Uterus (tissue), 4 donors: ENCODE data around the gene SETD3. TPM values are rescaled to one million over a fixed set of nuclear protein-coding genes. Genes with fewer than 3 reads are reported as not detected.

Source experiments
- DNase-seq, 2 donors: peaks; one replicate each; pipeline ENCODE4 v3.0.0-alpha.2; 2019 to 2020
- H3K27ac ChIP-seq, 2 donors: fragments of 200-600 bp; sonication (generic); 1 replicate in 1 of 2; 2 replicates in 1 of 2; pipeline ENCODE4 v1.5.1; 2016 to 2018
- H3K27me3 ChIP-seq, 2 donors: fragments of 200-600 bp; sonication (generic); one replicate each; pipeline ENCODE4 v1.5.1; 2018 to 2019; ENCODE audit warnings: control low read depth in 1 of 2
- H3K36me3 ChIP-seq, 2 donors: fragments of 200-600 bp; sonication (generic); one replicate each; pipeline ENCODE4 v1.5.1; 2019; ENCODE audit warnings: control low read depth in 1 of 2
- H3K4me1 ChIP-seq, 2 donors: fragments of 200-600 bp; sonication (generic); one replicate each; pipeline ENCODE4 v1.5.1; 2018 to 2019; ENCODE audit warnings: control low read depth in 1 of 2
- H3K4me3 ChIP-seq, 2 donors: fragments of 200-600 bp; sonication (generic); 1 replicate in 1 of 2; 2 replicates in 1 of 2; pipeline ENCODE4 v1.5.1; 2018 to 2019; ENCODE audit warnings: mild to moderate bottlenecking in 1 of 2
- H3K9me3 ChIP-seq, 2 donors: fragments of 200-600 bp; sonication (generic); one replicate each; pipeline ENCODE4 v1.5.1; 2019; ENCODE audit warnings: control low read depth in 1 of 2
- CTCF ChIP-seq, 4 experiments: fragments of 200-600 bp in 2 of 4; fragments of 450-650 bp in 2 of 4; sonication (generic) in 2 of 4; IDR thresholded peaks; one replicate each; pipeline ENCODE4 v1.5.1; 2016 to 2019; ENCODE audit warnings: antibody characterized with exemption in 4 of 4, mild to moderate bottlenecking in 2 of 4, moderate library complexity in 1 of 4
- POLR2A ChIP-seq, 2 donors: fragments of 450-650 bp; IDR thresholded peaks; one replicate each; pipeline ENCODE4 v1.6.1; 2016; ENCODE audit warnings: antibody characterized with exemption in 2 of 2, mild to moderate bottlenecking in 1 of 2, moderate library complexity in 1 of 2
- intact Hi-C: fragments of 100-400 bp; cut with DNase I; formaldehyde crosslinking; loops from one replicate; pipeline ENCODE4 v1.15.1; 2023; ENCODE audit warnings: low total_unique reads
- total RNA-seq, 4 donors: library from RNA; depleted of rRNA in 3 of 4; stranded (reverse); fragments of >200 nt in 3 of 4; gene quantifications; one replicate each; pipeline versions ENCODE4 v1.1.0 to v1.2.4, GENCODE V29; 2014 to 2023
- donor health status: DM: yes; HTN: yes; CAD: no.

Gene SETD3
- total RNA-seq, 4 donors from 2014 or later, result 98.1 to 151 (median 121) TPM

- intact Hi-C loops, result no loop called here
- DNase-seq, result no peak
- H3K27ac ChIP-seq, result no peak overlapping the region
- TF ChIP-seq CTCF (IDR thresholded peaks at IDR 0.05) (no peak), POLR2A (IDR thresholded peaks at IDR 0.05) (no peak)
- H3K27me3 ChIP-seq, result peaks cover 0 to 8% of the 10 kb centered on the region in 2 donors
- H3K4me3 ChIP-seq, result no peak overlapping the region
- no peaks in the 10 kb centered on the region for H3K9me3 ChIP-seq
- H3K4me1 ChIP-seq, result no peaks in the 10 kb centered on the region
- H3K36me3 ChIP-seq, result no peaks in the 10 kb centered on the region
Observed at GRCh38 chr14:99381688-99382060, 99.0 kb downstream of the SETD3 start.

GRCh38 chr14:99380991-99381687, 99.5 kb downstream of the SETD3 start:
- intact Hi-C loops, result no loop called here
- H3K27me3 ChIP-seq, result peaks cover 0 to 8% of the 10 kb centered on the region in 2 donors
- TF ChIP-seq POLR2A (IDR thresholded peaks at IDR 0.05), result no peak
- no peak for TF ChIP-seq CTCF (IDR thresholded peaks at IDR 0.05)
- no peaks in the 10 kb centered on the region for H3K9me3 ChIP-seq
- DNase-seq, result no peak
- no peak overlapping the region for H3K27ac ChIP-seq
- no peak overlapping the region for H3K4me3 ChIP-seq
- no peaks in the 10 kb centered on the region for H3K4me1 ChIP-seq
- H3K36me3 ChIP-seq, result no peaks in the 10 kb centered on the region

- Histone ChIP-seq H3K4me3 (no peak overlapping the region), H3K27me3 (peaks cover 0 to 8% of the 10 kb centered on the region in 2 donors), H3K27ac (no peak overlapping the region), H3K36me3 (no peaks in the 10 kb centered on the region), H3K4me1 (no peaks in the 10 kb centered on the region), H3K9me3 (no peaks in the 10 kb centered on the region)
- TF ChIP-seq CTCF (IDR thresholded peaks at IDR 0.05), result no peak
- no peak for TF ChIP-seq POLR2A (IDR thresholded peaks at IDR 0.05)
- DNase-seq, result no peak
- intact Hi-C loops, result no loop called here
Observed at GRCh38 chr14:99380402-99380801, 100.3 kb downstream of the SETD3 start.

- TF ChIP-seq CTCF (IDR thresholded peaks at IDR 0.05) (no peak), POLR2A (IDR thresholded peaks at IDR 0.05) (no peak)
- H3K27me3 ChIP-seq, result no peaks in the 10 kb centered on the region
- H3K27ac ChIP-seq, result no peak overlapping the region
- no peak for DNase-seq
- no peaks in the 10 kb centered on the region for H3K9me3 ChIP-seq
- intact Hi-C loops, result no loop called here
- H3K36me3 ChIP-seq, result no peaks in the 10 kb centered on the region
- H3K4me1 ChIP-seq, result no peaks in the 10 kb centered on the region
- H3K4me3 ChIP-seq, result no peak overlapping the region
Observed at GRCh38 chr14:99378782-99379214, 101.9 kb downstream of the SETD3 start.

GRCh38 chr14:99377951-99378350, 102.7 kb downstream of the SETD3 start:
- Histone ChIP-seq H3K4me1 (no peaks in the 10 kb centered on the region), H3K36me3 (no peaks in the 10 kb centered on the region), H3K9me3 (no peaks in the 10 kb centered on the region), H3K27ac (no peak overlapping the region), H3K4me3 (no peak overlapping the region), H3K27me3 (no peaks in the 10 kb centered on the region)
- TF ChIP-seq POLR2A (IDR thresholded peaks at IDR 0.05) (no peak), CTCF (IDR thresholded peaks at IDR 0.05) (no peak)
- no peak for DNase-seq
- intact Hi-C loops, result no loop called here
